Memory B cell (primary cell): ENCODE measurements around the gene ABHD6.
"Not testable (repeated sequence)": the region's sequence is repeated elsewhere in the genome, so short reads cannot be mapped to it uniquely, and the experiment has no call there.

ENCODE experiments used
- ATAC-seq: fragments of 150-1000 bp; cut with Tn5 transposase; 2 replicates; pipeline ENCODE4 v1.10.0; 2021; ENCODE audit warnings: low read depth, mild to moderate bottlenecking, moderate library complexity
- DNase-seq, 2 donors: peaks; one replicate each; pipeline ENCODE4 v3.0.0; 2022; ENCODE audit warnings: low spot score in 2 of 2
- H3K27ac Mint-ChIP-seq: one replicate; pipeline ENCODE4 v1.8.0; 2022; ENCODE audit warnings: mild to moderate bottlenecking, moderate library complexity, mixed read lengths
- H3K27me3 Mint-ChIP-seq: one replicate; pipeline ENCODE4 v1.8.0; 2022; ENCODE audit warnings: mixed read lengths
- H3K36me3 Mint-ChIP-seq: one replicate; pipeline ENCODE4 v1.8.0; 2022; ENCODE audit warnings: mild to moderate bottlenecking, mixed read lengths
- H3K4me1 Mint-ChIP-seq: one replicate; pipeline ENCODE4 v1.8.0; 2022; ENCODE audit warnings: mixed read lengths
- H3K4me3 Mint-ChIP-seq: one replicate; pipeline ENCODE4 v1.8.0; 2022; ENCODE audit warnings: mild to moderate bottlenecking, moderate library complexity, mixed read lengths
- H3K9me3 Mint-ChIP-seq: one replicate; pipeline ENCODE4 v1.8.0; 2022; ENCODE audit warnings: mixed read lengths

Gene ABHD6

DNA sequence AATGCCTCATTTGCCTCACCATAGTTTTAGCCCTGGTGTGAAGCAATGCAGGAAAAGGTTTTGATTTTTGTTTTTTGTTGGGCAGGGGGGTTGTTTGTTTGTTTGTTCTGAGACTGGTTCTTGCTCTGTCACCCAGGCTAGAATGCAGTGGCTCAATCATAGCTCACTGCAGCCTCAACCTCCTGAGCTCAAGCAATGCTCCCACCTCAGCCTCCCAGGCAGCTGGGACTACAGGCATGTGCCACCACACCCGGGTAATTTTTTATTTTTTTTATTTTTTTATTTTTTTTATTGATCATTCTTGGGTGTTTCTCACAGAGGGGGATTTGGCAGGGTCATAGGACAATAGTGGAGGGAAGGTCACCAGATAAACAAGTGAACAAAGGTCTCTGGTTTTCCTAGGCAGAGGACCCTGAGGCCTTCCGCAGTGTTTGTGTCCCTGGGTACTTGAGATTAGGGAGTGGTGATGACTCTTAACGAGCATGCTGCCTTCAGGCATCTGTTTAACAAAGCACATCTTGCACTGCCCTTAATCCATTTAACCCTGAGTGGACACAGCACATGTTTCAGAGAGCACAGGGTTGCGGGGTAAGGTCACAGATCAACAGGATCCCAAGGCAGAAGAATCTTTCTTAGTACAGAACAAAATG lies 51.5 kb downstream of the ABHD6 start:
- not testable (repeated sequence) for ATAC-seq, H3K4me1 Mint-ChIP-seq, H3K27ac Mint-ChIP-seq, H3K9me3 Mint-ChIP-seq, H3K4me3 Mint-ChIP-seq, H3K27me3 Mint-ChIP-seq, DNase-seq
- H3K36me3 Mint-ChIP-seq = peaks cover 16% of the 10 kb centered on the region

DNA sequence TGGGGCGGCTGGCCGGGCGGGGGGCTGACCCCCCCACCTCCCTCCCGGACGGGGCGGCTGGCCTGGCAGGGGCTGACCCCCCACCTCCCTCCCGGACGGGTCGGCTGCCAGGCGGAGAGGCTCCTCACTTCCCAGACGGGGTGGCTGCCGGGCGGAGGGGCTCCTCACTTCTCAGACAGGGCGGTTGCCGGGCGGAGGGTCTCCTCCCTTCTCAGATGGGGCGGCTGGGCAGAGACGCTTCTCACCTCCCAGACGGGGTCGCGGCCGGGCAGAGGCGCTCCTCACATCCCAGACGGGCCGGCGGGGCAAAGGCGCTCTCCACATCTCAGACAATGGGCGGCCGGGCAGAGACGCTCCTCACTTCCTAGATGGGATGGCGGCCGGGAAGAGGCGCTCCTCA lies 52.9 kb downstream of the ABHD6 start:
- H3K36me3 Mint-ChIP-seq, H3K4me3 Mint-ChIP-seq, H3K4me1 Mint-ChIP-seq, H3K9me3 Mint-ChIP-seq, H3K27me3 Mint-ChIP-seq, DNase-seq, H3K27ac Mint-ChIP-seq, ATAC-seq: not testable (repeated sequence)

DNA sequence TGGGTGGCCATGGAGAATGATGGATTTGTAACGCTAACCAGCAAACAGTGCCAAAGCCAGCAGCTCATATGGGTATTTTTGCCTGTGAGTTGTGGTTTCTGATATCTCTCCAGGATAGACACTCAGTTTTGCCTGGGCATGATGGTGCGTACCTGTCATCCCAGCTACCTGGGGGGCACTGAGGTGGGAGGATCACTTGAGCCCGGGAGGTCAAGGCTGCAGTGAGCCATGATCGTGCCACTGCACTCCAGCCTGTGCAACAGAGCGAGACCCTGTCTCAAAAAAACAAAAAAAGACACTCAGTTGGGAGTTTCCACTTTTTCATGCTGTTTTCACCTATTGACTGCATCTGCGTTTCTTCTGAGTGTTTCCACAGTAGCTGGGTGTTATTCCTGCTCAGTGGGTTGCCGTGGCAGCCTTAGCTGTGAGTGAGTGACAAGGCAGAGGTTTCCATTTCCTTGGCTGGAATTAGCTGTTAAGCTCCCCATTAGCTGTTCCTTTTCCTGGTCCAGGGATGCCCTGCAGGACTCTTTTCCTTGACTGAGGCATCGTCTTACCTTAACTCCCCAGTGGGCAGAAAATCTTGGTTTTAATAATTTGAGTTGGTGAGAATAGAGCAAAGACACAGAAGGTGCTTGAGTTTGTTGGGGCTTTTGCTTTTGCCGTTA lies 54.2 kb downstream of the ABHD6 start:
- Mint-ChIP-seq H3K27me3 (no peaks in the 10 kb centered on the region), H3K27ac (peak overlapping the region; percentile 11), H3K36me3 (peaks cover 6% of the 10 kb centered on the region), H3K9me3 (no peaks in the 10 kb centered on the region), H3K4me1 (no peaks in the 10 kb centered on the region), H3K4me3 (no peak overlapping the region)
- DNase-seq (no peak), ATAC-seq (no peak)

DNA sequence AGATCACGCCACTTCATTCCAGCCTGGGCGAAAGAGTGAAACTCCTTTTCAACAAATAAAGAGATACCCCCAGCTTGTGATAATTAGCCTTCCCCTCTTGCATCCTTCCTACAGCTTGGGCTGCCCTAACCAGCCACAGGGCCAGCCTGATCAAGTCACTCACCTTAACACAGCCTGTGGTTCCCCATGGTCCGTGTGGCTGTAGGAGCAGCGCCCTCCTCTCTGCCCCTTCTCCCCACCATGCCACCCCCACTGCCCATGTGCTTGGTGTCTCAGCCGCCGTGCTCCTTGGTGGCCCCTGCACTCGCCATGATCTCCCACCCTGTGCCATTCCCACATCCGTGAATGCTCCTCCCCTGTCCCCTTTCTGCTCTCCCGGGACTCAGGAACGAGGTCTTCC lies 55.3 kb downstream of the ABHD6 start:
- peak overlapping the region; percentile 4 for H3K27ac Mint-ChIP-seq
- peaks cover 6% of the 10 kb centered on the region for H3K36me3 Mint-ChIP-seq
- DNase-seq = no peak
- H3K4me1 Mint-ChIP-seq = no peaks in the 10 kb centered on the region
- H3K27me3 Mint-ChIP-seq = no peaks in the 10 kb centered on the region
- no peak for ATAC-seq
- H3K9me3 Mint-ChIP-seq = no peaks in the 10 kb centered on the region
- no peak overlapping the region for H3K4me3 Mint-ChIP-seq

DNA sequence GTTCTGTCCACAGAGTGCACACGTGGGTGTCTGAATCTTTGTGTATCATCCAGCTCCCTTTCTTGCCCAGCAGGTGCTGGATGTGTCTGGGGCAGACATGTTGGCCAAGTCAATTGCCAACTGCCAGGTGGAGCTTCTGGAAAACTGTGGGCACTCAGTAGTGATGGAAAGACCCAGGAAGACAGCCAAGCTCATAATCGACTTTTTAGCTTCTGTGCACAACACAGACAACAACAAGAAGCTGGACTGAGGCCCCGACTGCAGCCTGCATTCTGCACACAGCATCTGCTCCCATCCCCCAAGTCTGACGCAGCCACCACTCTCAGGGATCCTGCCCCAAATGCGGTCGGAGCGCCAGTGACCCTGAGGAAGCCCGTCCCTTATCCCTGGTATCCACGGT lies 55.9 kb downstream of the ABHD6 start:
- DNase-seq = no peak
- Mint-ChIP-seq H3K36me3 (no peaks in the 10 kb centered on the region), H3K4me3 (no peak overlapping the region), H3K9me3 (no peaks in the 10 kb centered on the region), H3K27me3 (no peaks in the 10 kb centered on the region), H3K27ac (peak overlapping the region; percentile 4), H3K4me1 (no peaks in the 10 kb centered on the region)
- ATAC-seq = no peak

DNA sequence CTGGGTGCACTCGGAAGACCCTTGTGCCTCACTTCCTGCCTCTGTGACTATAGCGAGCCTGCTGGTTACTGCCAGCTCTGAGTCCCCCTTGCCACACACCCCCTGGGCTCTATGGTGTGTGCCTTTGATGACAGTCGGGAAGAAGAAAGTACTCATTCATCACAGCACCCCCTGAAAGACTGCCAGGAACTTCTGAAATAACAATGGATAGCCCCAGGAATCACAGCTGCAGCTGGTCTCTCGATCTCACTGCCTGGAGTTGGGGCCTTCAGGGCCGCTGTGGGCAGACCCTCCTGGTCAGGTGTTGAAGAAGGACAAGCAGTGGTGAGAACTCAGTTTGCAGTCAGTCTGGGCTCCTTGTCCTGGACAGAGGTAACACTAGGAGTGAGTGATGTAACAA lies 58.7 kb downstream of the ABHD6 start:
- peaks cover 1% of the 10 kb centered on the region for H3K36me3 Mint-ChIP-seq
- H3K9me3 Mint-ChIP-seq = peaks cover under 1% of the 10 kb centered on the region

DNA sequence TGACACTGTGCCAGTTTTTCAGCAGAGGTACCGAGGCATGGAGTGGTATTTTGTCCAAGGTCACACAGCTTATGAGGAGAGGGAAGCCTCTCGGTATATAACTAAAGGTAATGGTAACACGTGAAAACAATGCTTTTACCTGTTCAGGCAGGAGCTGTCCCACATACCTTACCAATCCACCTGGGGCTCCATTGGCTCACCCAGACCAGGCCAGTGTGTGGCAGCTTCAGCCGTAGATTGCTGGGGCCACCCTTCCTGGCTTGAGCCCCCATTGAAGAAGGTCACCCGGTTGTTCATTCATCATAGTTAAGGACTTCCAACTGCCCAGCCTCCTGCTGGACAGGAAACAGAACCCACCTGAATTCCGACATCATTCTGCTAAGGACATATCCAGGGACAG lies 59.3 kb downstream of the ABHD6 start:
- DNase-seq (no peak), ATAC-seq (no peak)
- Mint-ChIP-seq H3K27ac (no peak overlapping the region), H3K4me1 (no peaks in the 10 kb centered on the region), H3K4me3 (no peak overlapping the region), H3K9me3 (peaks cover 3% of the 10 kb centered on the region), H3K36me3 (peaks cover 4% of the 10 kb centered on the region), H3K27me3 (peaks cover 3% of the 10 kb centered on the region)

More for the DNA sequence above, 58.7 kb downstream of the ABHD6 start:
- Mint-ChIP-seq H3K27ac (peak overlapping the region; percentile 25), H3K27me3 (peaks cover 1% of the 10 kb centered on the region), H3K4me1 (no peaks in the 10 kb centered on the region), H3K4me3 (no peak overlapping the region)
- ATAC-seq = no peak
- no peak for DNase-seq

DNA sequence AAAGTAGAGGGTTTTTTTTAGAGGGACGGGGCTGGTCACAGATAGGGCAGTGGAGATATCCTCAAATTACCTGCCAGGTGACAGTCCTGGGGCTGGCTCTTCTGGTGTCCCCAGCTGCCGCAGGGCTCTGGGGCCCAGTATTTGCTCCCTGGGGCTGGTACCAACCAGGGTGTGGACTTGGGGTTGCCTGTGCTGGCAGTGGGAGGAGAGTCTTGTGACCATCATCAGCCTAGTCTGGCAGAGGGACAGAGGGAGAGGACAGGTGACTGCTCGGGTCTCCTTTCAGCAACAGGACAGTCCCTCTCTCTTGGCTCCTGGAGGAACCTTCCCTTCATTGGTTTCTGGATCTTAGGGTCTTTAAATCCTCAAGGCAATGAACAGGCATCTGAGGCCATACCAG lies 60.6 kb downstream of the ABHD6 start:
- DNase-seq (no peak), ATAC-seq (no peak)
- peaks cover 3% of the 10 kb centered on the region for H3K27me3 Mint-ChIP-seq
- H3K4me1 Mint-ChIP-seq = no peaks in the 10 kb centered on the region
- no peak overlapping the region for H3K27ac Mint-ChIP-seq
- no peak overlapping the region for H3K4me3 Mint-ChIP-seq
- H3K9me3 Mint-ChIP-seq = peaks cover 3% of the 10 kb centered on the region
- peaks cover 4% of the 10 kb centered on the region for H3K36me3 Mint-ChIP-seq

DNA sequence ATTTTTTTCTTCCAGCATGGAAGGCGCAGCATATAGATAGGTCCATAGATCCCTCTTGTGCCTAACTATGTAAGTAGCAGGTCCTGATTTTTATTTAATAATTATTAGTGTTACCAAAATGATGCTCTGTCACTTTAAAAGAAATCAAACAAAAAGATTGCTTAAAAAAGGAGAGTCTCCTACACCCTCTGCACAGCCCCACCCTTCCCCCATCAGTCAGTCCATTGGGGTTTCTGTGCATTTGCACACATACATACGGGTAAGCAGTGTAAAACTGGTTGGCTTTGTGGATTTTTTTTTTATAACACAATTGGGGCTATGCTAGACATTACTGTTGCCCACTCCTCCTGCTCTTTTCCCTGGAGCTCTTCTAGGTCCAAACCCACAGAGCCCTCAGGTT lies 61.5 kb downstream of the ABHD6 start:
- Mint-ChIP-seq H3K9me3 (peaks cover 3% of the 10 kb centered on the region), H3K27ac (no peak overlapping the region), H3K36me3 (peaks cover 4% of the 10 kb centered on the region), H3K4me3 (no peak overlapping the region), H3K27me3 (peaks cover 3% of the 10 kb centered on the region), H3K4me1 (no peaks in the 10 kb centered on the region)
- ATAC-seq (no peak), DNase-seq (no peak)

DNA sequence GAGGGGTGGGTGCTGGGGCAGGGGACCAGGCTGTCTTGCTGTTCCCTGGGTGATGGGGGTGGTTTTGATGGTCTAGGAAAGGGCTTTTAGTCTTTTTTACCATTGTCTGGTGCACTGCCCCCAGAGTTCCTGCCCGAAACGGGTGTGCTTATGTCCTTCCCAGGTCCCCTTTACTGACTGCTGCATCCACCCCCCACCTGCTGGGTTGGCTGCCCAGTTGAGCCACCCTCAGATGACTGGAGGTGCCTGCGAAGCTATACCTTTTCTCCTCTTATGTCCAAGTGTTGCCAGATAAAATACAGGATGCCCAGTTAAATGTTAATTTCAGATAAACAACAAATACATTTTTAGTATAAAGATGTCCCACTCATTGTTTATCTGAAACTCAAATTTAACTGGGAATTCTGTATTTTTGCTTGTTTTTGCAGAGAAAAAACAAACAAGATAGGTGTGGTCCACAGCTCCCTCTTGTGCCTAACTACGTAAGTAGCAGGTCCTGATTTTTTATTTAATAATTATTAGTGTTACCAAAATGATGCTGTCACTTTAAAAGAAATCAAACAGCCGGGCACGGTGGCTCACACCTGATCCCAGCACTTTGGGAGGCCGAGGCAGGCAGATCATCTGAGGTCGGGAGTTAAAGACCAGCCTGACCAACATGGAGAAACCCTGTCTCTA lies 62.4 kb downstream of the ABHD6 start:
- DNase-seq (no peak), ATAC-seq (peak; percentile 38)
- H3K27ac Mint-ChIP-seq = no peak overlapping the region

DNA sequence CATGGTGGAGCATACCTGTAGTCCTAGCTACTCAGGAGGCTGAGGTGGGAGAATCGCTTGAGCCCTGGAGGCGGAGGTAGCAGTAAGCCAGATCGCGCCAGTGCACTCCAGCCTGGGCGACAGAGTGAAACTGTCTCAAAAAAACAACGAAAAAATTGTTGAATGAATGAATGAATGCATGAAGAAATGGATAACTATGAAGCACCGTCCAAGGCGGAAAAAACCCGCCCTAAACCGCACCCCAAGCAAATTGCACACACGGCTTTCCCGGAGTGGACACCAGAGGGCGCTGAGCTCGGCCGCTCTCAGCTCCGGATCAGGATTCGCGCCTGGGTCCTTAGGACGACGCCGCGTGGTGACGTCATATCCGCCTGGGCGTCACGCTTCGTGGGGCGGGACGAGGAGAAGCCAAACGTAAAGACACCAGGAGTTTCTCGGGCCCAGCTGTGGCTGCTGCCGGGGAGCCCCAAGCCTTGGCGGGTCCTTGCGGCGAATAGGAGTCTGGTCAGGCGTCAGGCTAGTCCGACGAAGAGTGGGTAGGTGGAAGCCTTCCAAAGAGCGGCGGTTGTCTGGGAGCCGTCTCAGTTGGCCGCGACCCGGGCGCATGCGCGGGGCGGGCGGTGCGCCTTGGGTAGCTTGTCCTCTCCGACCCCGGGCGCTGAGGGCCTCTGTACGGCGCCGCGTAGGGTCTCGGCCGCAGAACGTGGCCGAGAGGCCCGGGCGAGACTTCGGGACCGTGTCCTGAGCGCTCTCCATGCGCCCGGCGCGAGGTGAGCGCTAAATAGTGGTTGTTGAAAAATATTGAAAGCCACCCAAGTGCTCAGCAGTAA lies 68.5 kb downstream of the ABHD6 start, which contains the start of the genes HTD2 and RPP14:
Gene HTD2, plus strand, starts transcription at position 639 of the 830 bp plus-strand sequence. CDS start 11,094 bp downstream, outside the sequence.
Gene RPP14, plus strand, starts transcription at position 364 of the 830 bp plus-strand sequence. CDS start 4,085 bp downstream, outside the sequence.
- ATAC-seq = peak; percentile 87
- peak; percentile 97 to 99 for DNase-seq
- Mint-ChIP-seq H3K36me3 (peaks cover 11% of the 10 kb centered on the region), H3K27me3 (peaks cover 3% of the 10 kb centered on the region), H3K9me3 (peaks cover 3% of the 10 kb centered on the region), H3K4me3 (peak within 1 kb of the TSS; percentile 92), H3K27ac (peak within 1 kb of the TSS; percentile 98), H3K4me1 (peaks cover 12% of the 10 kb centered on the region)

More for the DNA sequence above, 62.4 kb downstream of the ABHD6 start:
- Mint-ChIP-seq H3K36me3 (peaks cover 4% of the 10 kb centered on the region), H3K4me3 (no peak overlapping the region), H3K27me3 (peaks cover 3% of the 10 kb centered on the region), H3K4me1 (no peaks in the 10 kb centered on the region), H3K9me3 (peaks cover 3% of the 10 kb centered on the region)

DNA sequence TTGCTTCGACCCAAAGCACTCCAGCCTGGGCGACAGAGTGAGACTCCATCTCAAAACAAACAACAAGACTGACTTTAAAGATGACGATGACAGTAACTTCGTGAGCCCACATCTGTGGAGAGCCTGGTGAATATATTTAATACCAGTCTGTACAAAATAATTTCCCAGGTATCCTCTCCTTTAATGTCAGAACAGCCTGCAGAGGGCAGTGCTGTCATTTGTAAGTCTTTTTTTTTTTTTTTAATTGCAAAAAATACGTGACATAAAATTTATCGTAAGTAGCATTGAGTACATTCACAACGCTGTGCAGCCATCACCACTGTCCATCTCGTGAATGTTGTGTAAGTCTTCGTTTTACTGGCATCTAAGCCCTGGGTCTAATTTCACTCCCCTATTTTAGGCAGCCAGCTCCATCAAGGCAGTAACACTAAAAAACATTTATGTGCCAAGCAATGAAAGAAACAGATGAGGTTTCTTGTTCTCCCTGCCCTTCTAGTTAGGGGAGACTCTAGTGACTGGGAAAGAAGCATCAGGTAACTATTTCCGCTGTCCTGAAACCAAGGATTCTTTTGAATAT lies 70.1 kb downstream of the ABHD6 start:
- H3K27me3 Mint-ChIP-seq = no peaks in the 10 kb centered on the region
- peak overlapping the region; percentile 92 for H3K4me3 Mint-ChIP-seq
- peaks cover 12% of the 10 kb centered on the region for H3K4me1 Mint-ChIP-seq
- ATAC-seq = no peak
- no peaks in the 10 kb centered on the region for H3K9me3 Mint-ChIP-seq
- peak overlapping the region; percentile 98 for H3K27ac Mint-ChIP-seq
- DNase-seq = peak; percentile 34 to 36
- H3K36me3 Mint-ChIP-seq = peaks cover 11% of the 10 kb centered on the region

DNA sequence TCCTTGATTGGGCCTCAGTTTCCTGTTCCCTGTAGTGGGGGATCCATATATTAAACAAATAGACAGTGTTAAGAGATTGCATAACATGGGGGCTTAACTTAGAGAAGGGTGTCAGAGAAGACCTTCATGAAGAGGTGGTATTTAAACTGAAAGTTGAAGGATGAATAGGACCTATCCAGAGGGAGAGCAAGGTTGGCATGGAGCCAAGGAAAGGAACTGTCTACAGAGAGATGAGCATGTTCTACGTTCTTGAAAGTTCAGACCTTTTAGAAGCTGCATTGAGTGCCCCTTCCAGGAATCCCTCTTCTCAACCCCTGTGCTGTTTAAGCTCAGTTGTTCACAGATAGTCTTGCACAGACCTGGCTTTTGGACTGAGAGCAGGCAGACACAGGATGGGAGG lies 71.1 kb downstream of the ABHD6 start:
- Mint-ChIP-seq H3K27me3 (no peaks in the 10 kb centered on the region), H3K4me1 (peaks cover 12% of the 10 kb centered on the region), H3K27ac (no peak overlapping the region), H3K4me3 (no peak overlapping the region), H3K9me3 (no peaks in the 10 kb centered on the region), H3K36me3 (peaks cover 13% of the 10 kb centered on the region)
- ATAC-seq = no peak
- DNase-seq = no peak
